Heart left ventricle (tissue), 16 donors: ENCODE results near the gene HSDL1. TPM values are rescaled to one million over a fixed set of nuclear protein-coding genes. Genes with fewer than 3 reads are reported as not detected.

Experiments used
- ATAC-seq, 4 donors: fragments of 200-7000 bp; cut with Tn5 transposase; one replicate each; pipeline ENCODE4 v1.9.1; 2020 to 2022; ENCODE audit warnings: moderate library complexity in 4 of 4, mild to moderate bottlenecking in 3 of 4, moderate number of reproducible peaks in 1 of 4
- DNase-seq, 5 donors: peaks; one replicate each; pipeline ENCODE4 v3.0.0-alpha.2; 2020
- H3K27ac ChIP-seq, 12 donors: fragments of 200-600 bp; sonication (generic) in 4 of 12; one replicate each; pipeline versions ENCODE4 v1.5.0 to v1.8.0; 2016 to 2022; ENCODE audit warnings: mild to moderate bottlenecking in 2 of 12
- H3K27me3 ChIP-seq, 9 donors: fragments of 200-600 bp; sonication (generic) in 2 of 9; one replicate each; pipeline versions ENCODE4 v1.5.1 to v1.8.0; 2016 to 2022; ENCODE audit warnings: mild to moderate bottlenecking in 3 of 9
- H3K36me3 ChIP-seq, 9 donors: fragments of 200-600 bp; sonication (generic) in 2 of 9; one replicate each; pipeline versions ENCODE4 v1.5.0 to v1.8.0; 2018 to 2022; ENCODE audit warnings: mild to moderate bottlenecking in 2 of 9
- H3K4me1 ChIP-seq, 12 donors: fragments of 200-600 bp; sonication (generic) in 4 of 12; one replicate each; pipeline versions ENCODE4 v1.5.0 to v1.8.0; 2016 to 2022; ENCODE audit warnings: mild to moderate bottlenecking in 3 of 12
- H3K4me3 ChIP-seq, 12 donors: fragments of 200-600 bp; sonication (generic) in 4 of 12; one replicate each; pipeline versions ENCODE4 v1.5.0 to v1.8.0; 2017 to 2022; ENCODE audit warnings: mild to moderate bottlenecking in 9 of 12, moderate library complexity in 4 of 12
- H3K9me3 ChIP-seq, 12 donors: fragments of 200-600 bp; sonication (generic) in 4 of 12; one replicate each; pipeline versions ENCODE4 v1.5.0 to v1.8.0; 2016 to 2022; ENCODE audit warnings: mild to moderate bottlenecking in 1 of 12
- CTCF ChIP-seq, 12 donors: fragments of 200-600 bp; sonication (generic) in 4 of 12; IDR thresholded peaks; one replicate each; pipeline versions ENCODE4 v1.5.0 to v1.8.0; 2018 to 2022; ENCODE audit warnings: antibody characterized with exemption in 12 of 12, mild to moderate bottlenecking in 5 of 12
- POLR2A ChIP-seq, 2 donors: fragments of 450-650 bp; IDR thresholded peaks; one replicate each; pipeline ENCODE4 v1.6.1; 2017; ENCODE audit warnings: antibody characterized with exemption in 2 of 2, mild to moderate bottlenecking in 2 of 2, moderate library complexity in 2 of 2
- WGBS, 4 donors: extraction: QIAGEN DNeasy Blood & Tissue Kit in 2 of 4; methylation state at CpG; one replicate each; pipeline versions ENCODE4 v1.1.5 to v1.1.7; 2013 to 2018; 5-methylcytosine and 5-hydroxymethylcytosine counted together
- intact Hi-C, 10 donors: fragments of 100-400 bp; cut with DNase I; formaldehyde crosslinking; loops; one replicate each; pipeline versions ENCODE4 v1.11.1 to v1.14.2; 2022
- polyA plus RNA-seq, 2 donors: library from polyadenylated mRNA; stranded (reverse); fragments of 200-250 nt; gene quantifications; one replicate each; pipeline ENCODE4 v1.2.3, GENCODE V29; 2013
- total RNA-seq, 9 donors: library from RNA; depleted of rRNA in 2 of 9; stranded (reverse); fragments of >200 nt in 2 of 9; fragmentation: NEBNext Ultra II Directional in 3 of 9; extraction: Animal tissue kit (Norgen Biotek cat#: 25700) in 3 of 9; gene quantifications; one replicate each; pipeline versions ENCODE4 v1.1.0 to v1.2.4, GENCODE V29; 2016 to 2023
- donor health status: ischemic (EF 13 %, LVEDD 7.1; RV severe dilation, severe dysfunction).
- donor health status: healthy with polysubstance abuse.
- donor health status: DM: no; HTN: yes; CAD: no.
- donor health status: DM: no; HTN: no; CAD: no.
- donor health status: ischemic (EF 25% LVEDD 6.9; RV normal size, moderate dysfunction).
- donor health status: ischemic (EF 25% LVEDD 5.7; RV mildly dilated, moderate dysfunction).
- donor health status: healthy.
- donor health status: DM: yes; HTN: yes; CAD: no.
- donor health status: ischemic (EF 35%, LVEDD 5.7; RV mildly dilated, moderate dysfunction).
- donor health status: nonischemic (EF 11% LVEDD 7.7; RV severe dilation, severe dysfunction).
- donor health status: DM: yes; HTN: yes; CAD: no.
- donor health status: PGD.
- donor health status: ischemic (EF 29% LVEDD 5.4; RV normal size, mild dysfunction).
- donor health status: nonischemic (EF 23%, LVEDD 6.1; RV moderate dilation, normal function).

HSDL1 gene
- total and polyA plus RNA-seq, 11 donors: 12.8 to 46.8 (median 23.1) TPM

- DNase-seq (no peak), ATAC-seq (no peak)
- WGBS, 4 donors: 96 to 97% (median 97%) methylated on average over 7 of the region's 7 CpGs
- no peak overlapping the region for H3K27ac ChIP-seq
- H3K4me1 ChIP-seq: peaks cover 0 to 31% (median 9%) of the 10 kb centered on the region in 12 donors
- no peaks in the 10 kb centered on the region for H3K9me3 ChIP-seq
- TF ChIP-seq POLR2A (IDR thresholded peaks at IDR 0.05) (no peak), CTCF (IDR thresholded peaks at IDR 0.05) (no peak)
- no peak overlapping the region for H3K4me3 ChIP-seq
- intact Hi-C loops: no loop called here
- no peaks in the 10 kb centered on the region for H3K27me3 ChIP-seq
- peaks cover 0 to 80% (median 70%) of the 10 kb centered on the region in 9 donors for H3K36me3 ChIP-seq
Observed at GRCh38 chr16:84098939-84099338, 46.0 kb downstream of the HSDL1 start.

GRCh38 chr16:84096447-84097005 lies 48.5 kb downstream of the HSDL1 start:
- TF ChIP-seq POLR2A (IDR thresholded peaks at IDR 0.05): no peak
- TF ChIP-seq CTCF (IDR thresholded peaks at IDR 0.05): no peak
- Histone ChIP-seq H3K27me3 (no peaks in the 10 kb centered on the region), H3K9me3 (no peaks in the 10 kb centered on the region), H3K4me1 (peaks cover 0 to 30% (median 5%) of the 10 kb centered on the region in 12 donors), H3K4me3 (no peak overlapping the region), H3K27ac (peak overlapping the region in 2 of 12 donors; percentile 12 to 24), H3K36me3 (peaks cover 0 to 99% (median 89%) of the 10 kb centered on the region in 9 donors)
- peak in 1 of 4 donors; percentile 23 for ATAC-seq
- intact Hi-C loops: no loop called here
- no peak for DNase-seq
- 74 to 75% (median 74%) methylated on average over 4 of the region's 4 CpGs for WGBS, 4 donors

- peaks cover 0 to 30% (median 2%) of the 10 kb centered on the region in 12 donors for H3K4me1 ChIP-seq
- TF ChIP-seq POLR2A (IDR thresholded peaks at IDR 0.05): no peak
- TF ChIP-seq CTCF (IDR thresholded peaks at IDR 0.05): no peak
- DNase-seq: peak in 2 of 5 donors; percentile 21 to 54
- peaks cover 0 to 100% (median 93%) of the 10 kb centered on the region in 9 donors for H3K36me3 ChIP-seq
- H3K27me3 ChIP-seq: no peaks in the 10 kb centered on the region
- H3K4me3 ChIP-seq: no peak overlapping the region
- intact Hi-C loops: no loop called here
- peak in 3 of 4 donors; percentile 18 to 66 (median 41) for ATAC-seq
- no peaks in the 10 kb centered on the region for H3K9me3 ChIP-seq
- H3K27ac ChIP-seq: peak overlapping the region in 6 of 12 donors; percentile 10 to 61 (median 21)
- WGBS, 4 donors: 59 to 80% (median 66%) methylated on average over 13 to 14 of the region's 14 CpGs
Observed at GRCh38 chr16:84095466-84095865, 49.5 kb downstream of the HSDL1 start.

- Histone ChIP-seq H3K36me3 (peaks cover 0 to 100% (median 98%) of the 10 kb centered on the region in 9 donors), H3K27me3 (no peaks in the 10 kb centered on the region), H3K4me3 (no peak overlapping the region), H3K4me1 (peaks cover 0 to 32% (median 4%) of the 10 kb centered on the region in 12 donors), H3K27ac (no peak overlapping the region), H3K9me3 (no peaks in the 10 kb centered on the region)
- TF ChIP-seq POLR2A (IDR thresholded peaks at IDR 0.05): no peak
- TF ChIP-seq CTCF (IDR thresholded peaks at IDR 0.05): no peak
- DNase-seq: no peak
- intact Hi-C loops: no loop called here
- ATAC-seq: no peak
- WGBS, 4 donors: 92 to 97% (median 95%) methylated on average over 4 of the region's 4 CpGs
Observed at GRCh38 chr16:84093879-84094270, 51.1 kb downstream of the HSDL1 start.
